GM21390 (cell line): ENCODE results near the gene SLC6A13.
"Not testable (repeated sequence)": the region's sequence is repeated elsewhere in the genome, so short reads cannot be mapped to it uniquely, and the experiment has no call there.

ENCODE experiments used
- ATAC-seq: cut with Tn5 transposase; IDR thresholded peaks from one replicate; pipeline ENCODE4 v1.9.1; 2021; ENCODE audit not compliant: unreplicated experiment

SLC6A13 gene

DNA sequence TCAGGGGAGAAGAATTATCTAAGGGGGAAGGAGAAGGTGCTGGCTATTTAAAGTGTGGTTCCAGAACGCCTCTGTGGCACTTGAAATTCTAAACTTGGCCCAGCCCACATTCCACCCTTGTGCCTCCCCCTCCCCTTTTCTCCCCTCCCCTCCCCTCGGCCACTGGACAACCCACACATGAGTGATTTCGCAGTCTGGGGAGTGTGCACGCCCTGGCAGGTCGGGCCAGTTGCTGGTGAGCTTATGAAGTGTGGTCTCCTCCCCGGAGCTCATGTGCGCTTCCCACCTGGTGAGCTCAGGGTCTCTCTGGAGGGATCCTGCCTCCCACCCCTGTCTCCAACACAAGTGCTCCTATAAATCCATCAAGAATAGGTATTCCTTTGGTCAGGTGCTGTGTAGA lies at the start of gene SLC6A13:
SLC6A13 (minus strand) TSS at position 20 of the 400 bp plus-strand sequence. CDS start 2,784 bp downstream, outside the sequence.
- ATAC-seq = no peak

DNA sequence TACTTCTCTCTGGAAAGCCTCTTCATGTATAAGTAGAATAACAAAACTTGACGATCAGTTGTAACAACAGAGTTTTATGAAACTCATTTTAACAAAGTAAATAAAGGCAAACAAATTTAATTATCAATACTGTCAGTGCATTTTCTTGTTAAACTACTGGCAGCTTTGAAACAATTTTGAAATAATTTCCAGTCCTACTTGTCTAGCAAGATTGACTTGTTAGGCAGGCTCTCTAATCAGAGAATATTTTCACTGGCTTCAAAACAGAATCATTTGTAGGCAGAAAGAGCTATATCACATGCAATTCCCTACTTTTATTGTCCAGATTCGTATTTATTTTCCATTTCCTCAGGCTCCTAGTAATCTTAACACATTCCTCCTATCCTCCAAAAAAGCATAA lies 45.9 kb upstream of the SLC6A13 start:
- no peak for ATAC-seq

DNA sequence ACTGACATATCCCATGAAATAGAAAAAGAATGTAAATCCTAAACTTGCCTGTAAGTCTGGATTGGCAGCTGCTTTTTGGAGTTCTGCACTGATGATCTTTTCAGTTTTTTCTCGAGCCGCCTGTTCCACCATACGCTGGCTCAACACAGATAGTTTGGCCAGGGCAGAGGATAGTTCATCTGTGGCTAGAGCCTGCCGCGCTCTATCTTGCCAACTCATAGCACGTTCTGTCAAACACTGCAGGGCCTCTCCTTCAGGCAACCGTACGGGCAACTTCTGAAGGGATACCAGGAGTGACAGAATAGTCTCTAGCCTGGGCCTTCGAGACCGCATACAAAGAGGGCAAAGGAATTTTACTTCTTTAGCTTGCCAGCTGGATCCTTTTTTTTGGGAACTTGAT lies 44.8 kb upstream of the SLC6A13 start:
- ATAC-seq = no peak

DNA sequence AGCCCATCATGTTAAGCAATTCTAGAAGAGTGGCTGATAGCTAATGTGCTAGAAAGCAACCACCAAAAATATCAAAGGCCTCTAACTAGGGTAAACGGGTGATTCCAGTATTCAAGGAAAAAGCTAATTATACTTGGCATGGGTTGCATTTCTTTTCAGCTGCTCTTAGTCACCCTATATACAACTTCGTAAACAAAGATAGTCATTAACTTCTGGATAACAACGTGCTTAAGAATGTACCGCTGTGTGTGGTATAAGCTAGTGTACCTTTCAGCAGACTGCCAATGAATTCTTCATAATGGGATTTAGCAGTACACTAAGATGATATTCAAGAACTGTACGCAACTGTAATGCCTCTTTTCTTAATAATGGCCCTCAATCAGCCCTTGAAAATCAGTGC lies 42.2 kb upstream of the SLC6A13 start:
- ATAC-seq = no peak

DNA sequence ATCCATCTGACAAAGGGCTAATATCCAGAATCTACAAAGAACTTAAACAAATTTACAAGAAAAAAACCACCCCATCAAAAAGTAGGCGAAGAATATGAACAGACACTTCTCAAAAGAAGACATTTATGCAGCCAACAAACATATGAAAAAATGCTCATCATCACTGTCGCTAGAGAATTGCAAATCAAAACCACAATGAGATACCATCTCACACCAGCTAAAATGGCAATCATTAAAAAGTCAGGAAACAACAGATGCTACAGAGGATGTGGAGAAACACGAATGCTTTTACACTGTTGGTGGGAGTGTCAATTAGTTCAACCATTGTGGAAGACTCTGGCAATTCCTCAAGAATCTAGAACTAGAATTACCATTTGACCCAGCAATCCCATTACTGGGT lies 40.1 kb upstream of the SLC6A13 start:
- ATAC-seq = not testable (repeated sequence)

DNA sequence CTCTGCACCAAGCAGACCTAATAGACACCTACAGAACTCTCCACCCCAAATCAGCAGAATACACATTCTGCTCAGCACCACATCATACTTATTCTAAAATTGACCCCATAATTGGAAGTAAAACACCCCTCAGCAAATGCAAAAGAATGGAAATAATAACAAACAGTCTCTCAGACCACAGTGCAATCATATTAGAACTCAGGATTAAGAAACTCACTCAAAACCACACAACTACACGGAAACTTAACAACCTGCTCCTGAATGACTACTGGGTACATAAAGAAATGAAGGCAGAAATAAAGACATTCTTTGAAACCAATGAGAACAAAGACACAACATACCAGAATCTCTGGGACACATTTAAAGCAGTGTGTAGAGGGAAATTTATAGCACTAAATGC lies 37.5 kb upstream of the SLC6A13 start:
- not testable (repeated sequence) for ATAC-seq

DNA sequence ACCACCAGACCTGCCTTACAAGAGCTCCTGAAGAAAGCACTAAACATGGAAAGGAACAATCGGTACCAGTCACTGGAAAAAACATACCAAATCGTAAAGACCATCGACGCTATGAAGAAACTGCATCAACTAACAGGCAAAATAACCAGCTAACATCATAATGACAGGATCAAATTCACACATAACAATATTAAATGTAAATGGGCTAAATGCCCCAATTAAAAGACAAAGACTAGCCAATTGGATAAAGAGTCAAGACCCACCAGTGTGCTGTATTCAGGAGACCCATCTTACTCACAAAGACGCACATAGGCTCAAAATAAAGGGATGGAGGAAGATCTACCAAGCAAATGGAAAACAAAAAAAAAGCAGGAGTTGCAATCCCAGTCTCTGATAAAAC lies 36.9 kb upstream of the SLC6A13 start:
- not testable (repeated sequence) for ATAC-seq

DNA sequence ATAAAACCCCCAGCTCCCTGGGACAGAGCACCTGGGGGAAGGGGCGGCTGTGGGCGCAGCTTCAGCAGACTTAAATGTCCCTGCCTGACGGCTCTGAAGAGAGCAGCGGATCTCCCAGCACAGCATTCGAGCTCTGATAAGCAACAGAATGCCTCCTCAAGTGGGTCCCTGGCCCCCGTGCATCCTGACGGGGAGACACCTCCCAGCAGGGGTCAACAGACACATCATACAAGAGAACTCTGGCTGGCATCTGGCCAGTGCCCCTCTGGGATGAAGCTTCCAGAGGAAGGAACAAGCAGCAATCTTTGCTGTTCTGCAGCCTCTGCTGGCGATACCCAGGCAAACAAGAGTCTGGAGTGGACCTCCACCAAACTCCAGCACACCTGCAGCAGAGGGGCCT lies 35.4 kb upstream of the SLC6A13 start:
- ATAC-seq = not testable (repeated sequence)

DNA sequence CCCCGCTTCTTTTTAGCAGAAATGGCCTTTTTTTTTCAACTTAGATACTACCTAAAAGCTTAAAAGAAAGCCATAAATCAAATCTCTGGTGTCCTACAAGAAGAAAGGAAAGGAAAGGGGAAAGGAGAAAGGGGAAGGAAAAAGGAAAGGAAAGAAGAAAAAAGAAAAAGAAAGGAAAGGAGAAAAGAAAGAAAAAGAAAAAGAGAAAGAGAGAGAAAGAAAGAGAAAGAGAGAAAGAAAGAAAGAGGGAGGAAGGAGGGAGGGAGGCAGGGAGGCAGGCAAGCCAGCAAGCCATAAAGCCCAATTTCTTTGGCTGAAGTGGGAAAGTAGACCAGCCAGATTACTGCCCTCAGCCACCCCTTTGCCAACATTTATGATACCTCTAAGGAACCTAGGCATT lies 32.5 kb upstream of the SLC6A13 start:
- no peak for ATAC-seq

DNA sequence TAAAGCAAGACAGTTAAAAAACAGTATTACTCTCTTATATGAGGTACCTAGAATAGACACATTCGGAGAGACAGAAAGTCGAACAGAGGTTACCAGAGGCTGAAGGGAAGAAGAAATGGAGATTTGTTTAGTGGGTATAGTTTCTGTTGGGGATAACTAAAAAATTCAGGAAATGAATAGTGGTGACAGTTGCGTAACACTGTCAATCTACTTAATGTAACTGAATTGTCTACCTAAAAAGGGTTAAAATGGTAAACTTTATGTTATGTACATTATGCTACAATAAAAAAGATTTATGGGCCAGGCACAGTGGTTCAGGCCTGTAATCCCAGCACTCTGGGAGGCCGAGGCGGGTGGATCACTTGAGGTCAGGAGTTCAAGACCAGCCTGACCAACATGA lies 30.6 kb upstream of the SLC6A13 start:
- ATAC-seq = no peak

DNA sequence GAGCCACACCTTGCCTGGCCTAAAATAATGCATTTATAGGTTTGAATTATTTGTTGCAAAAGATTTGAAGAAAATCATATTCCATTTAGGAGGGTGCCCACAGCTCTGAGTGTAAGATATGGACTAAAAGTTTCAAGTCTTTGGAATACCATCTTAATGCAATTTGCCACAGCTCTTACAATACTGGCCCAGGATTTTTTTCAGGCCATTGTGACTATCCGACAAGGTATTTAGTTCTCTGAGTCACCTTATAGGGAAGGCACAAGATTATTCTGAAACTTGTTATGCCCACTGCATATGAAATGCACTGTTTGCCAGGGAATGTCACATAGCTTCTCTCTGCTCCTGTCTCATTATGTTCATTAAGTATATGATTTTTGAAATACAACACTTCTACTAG lies 29.6 kb upstream of the SLC6A13 start:
- ATAC-seq = no peak

DNA sequence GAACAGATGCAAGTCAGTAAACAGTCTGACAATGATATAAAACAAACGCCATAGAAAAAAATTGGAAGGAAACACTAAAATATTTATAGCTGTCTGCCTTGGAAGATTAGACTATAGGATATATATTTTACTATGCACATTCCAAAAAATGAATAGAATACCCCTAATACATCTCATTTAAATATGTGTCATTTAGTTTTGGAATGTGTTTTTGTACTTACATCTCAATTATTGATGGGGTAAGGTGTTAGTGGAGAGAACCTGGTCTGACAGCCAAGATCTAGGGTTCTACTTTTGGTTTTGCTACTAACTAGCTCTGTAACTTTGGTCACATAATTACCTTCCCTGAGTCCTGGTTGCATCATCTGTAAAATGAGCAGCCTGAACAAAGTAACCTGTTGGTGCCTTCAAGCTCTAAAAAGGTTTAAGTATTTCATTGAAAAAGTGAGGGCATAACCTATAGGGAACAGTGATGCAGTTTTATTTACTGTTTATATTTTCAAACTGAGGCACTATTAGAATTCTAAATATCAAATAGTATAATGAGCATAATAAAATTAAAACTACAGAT lies 28.6 kb upstream of the SLC6A13 start:
- ATAC-seq = no peak

DNA sequence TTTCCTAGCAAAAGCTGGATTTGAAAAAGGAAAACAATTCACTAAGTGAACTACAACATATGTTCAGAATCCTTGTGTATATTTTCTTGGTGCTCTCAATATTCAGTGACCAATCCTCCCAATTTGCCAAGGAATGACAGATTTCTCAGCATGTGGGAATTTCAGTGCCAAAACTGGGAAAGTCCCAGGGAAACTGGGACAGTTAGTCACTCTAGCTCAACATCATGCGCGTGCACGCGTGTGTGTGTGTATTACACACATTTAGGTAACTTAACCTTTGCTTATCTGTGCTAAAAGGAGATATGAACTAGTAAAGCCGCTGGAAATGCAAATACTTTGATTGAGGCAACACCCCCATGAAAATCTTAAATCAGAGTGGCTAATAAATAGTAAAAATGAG lies 26.1 kb upstream of the SLC6A13 start:
- ATAC-seq = no peak

DNA sequence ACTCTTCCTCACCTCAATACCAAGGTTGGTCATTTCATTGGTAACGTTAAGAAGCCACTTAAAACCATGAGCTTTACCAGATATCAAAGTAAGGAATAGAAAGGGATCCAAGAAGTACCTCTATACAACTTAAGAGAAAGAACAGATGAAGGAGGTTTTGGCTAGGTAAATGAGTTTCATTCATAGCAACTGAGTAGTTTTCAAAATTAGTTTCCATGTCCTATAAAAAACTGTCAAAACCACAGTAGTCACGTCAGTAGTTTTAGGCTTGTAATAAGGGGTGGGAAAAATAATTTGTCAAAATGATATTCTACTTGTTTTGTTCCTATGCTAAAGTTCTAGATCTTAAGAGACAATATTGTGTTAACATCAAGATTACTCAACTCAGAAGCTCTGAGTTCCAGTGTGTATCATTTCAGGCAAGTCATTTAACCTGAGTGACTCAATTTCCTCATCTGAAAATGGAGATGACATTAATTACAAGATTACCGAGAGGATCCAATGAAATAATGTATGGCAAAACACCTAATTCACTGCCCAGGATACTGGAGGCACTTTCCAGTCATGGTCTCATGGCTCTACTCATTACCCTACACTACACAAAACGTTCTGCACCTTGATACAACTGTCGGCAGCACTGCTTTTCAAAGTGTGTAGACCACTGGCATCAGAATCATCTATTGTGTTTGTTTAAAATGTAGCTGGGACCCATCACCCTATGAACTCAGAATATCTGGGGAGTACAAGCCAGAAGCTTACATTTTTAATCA lies 24.1 kb upstream of the SLC6A13 start:
- ATAC-seq = no peak

DNA sequence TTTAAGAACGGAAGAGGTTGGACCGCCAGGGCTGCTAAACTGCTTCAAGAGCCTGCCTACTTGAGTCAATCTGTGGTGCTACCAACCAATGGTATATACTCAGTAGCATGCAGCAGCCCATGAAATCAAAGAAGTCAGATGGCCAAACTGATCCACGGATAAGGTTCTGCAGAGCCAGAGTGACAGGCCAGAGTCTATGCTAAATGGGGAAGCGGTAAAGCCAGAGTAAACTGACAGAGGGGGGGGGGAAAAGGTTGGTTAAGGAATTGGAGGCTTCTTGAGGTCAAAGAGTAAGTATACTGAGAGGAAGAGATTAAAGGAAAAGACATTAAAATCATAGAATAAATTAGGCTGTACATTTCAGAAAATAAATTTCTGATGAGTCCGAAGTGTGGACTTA lies 15.4 kb upstream of the SLC6A13 start:
- no peak for ATAC-seq

DNA sequence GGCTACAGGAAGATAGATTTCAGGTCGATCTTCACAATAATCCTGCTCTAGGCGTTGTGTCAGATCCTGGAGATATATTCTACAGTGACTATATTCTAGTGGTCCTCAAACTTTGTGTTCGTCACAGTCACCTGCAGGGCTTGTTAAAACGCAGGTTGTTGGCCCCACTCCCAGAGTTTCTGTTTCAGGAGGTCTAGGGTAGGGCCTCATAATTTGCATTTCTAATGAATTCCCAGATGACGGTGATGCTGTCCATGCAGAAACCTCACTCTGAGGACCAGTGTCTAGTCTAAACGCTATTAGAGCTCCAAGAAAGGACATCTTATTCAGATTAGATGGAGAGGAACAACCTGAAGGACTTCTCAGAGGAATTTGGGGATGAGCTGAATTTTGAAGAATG lies 13.2 kb upstream of the SLC6A13 start:
- ATAC-seq = no peak

DNA sequence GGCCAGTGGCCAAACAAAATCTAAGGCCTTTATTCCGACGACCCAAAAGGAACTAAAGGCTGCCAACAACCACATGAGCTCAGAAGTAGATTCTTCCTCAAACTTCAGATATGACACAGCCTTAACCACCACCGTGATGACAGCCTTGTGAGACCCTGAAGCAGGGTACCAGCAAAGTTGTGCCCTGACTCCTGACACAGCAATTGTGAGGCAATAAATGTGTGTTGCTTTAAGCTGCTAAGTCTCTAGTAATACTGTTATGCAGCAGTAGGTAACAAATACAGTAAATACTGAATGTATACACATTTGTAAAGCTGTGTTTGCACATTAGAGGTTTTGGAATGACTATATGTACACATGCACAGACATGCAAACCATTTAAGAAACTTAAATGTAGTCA lies 10.7 kb upstream of the SLC6A13 start:
- no peak for ATAC-seq

DNA sequence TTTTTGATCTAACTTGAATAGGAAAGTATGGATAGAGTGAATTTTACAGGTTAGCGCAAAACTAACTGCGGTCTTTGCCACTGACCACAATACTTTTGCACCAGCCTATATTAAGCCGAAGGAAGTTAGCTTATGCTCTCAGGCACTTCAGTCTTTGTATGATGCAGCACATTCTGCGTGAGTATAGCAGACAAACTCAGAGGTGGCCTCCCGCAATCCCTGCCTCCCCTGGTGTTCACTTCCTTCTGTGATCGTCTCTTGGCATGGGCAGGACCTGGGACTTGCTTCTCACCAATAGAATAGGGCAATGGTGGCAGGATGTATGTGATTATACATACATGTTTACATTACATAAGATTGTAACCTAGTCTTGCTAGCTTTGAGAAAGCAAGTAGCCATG lies 10.3 kb upstream of the SLC6A13 start:
- ATAC-seq = no peak

DNA sequence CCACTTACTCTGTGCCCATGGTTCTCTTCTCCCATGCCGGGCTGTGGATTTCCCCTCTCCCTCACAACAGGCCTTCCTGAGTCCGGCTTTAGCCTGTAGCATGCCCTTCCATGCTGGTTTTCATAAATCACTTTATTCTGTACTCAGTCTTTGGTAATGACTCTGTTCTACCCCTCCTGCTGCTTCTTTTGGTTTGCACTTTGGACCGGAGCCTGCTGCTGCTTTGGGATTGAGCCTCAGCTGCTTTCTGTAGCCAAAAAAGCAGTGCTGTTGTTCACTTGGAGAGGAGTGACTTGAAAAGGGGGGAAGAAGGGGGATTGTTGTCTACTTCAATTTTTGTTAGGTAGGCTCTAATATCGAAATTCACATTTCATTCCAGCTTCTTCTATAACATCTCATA lies 8.5 kb upstream of the SLC6A13 start:
- ATAC-seq = no peak

DNA sequence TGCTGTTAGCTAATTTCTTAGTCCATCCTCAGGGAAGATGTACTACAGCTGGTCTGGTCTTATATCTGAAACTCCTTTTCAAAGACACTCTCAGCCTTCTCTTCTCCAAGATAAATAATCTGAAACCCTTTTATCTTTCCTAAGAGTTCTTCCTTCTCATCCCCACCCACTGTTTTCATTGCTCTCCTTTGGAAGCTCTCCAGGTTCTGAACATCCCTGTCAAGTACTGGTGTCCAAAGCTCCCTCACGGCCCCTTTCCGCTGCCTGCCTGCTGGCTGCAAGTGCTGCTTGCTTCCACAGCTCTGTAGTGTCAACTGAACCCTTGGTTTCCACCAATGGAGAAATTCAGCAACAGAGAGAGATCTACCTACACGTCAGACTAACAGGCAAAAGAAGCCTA lies 6.6 kb upstream of the SLC6A13 start:
- no peak for ATAC-seq

DNA sequence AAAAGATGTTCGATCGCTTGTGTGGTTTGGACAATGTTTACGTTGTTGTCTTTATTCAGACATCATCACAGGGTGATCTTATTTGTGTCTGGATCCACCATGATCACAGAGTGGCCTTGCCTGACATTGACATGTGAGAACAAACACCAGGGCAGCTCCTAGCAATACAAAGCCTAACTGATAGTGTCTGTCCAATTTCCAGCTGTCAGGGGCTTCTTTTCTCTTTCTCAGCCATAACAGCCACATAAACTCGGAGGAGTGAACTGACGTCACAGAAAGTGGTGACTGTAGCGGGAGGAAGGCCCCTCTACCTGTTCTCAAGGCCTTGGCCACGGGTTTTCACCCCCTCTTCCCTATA lies 5.8 kb upstream of the SLC6A13 start:
- ATAC-seq = no peak

DNA sequence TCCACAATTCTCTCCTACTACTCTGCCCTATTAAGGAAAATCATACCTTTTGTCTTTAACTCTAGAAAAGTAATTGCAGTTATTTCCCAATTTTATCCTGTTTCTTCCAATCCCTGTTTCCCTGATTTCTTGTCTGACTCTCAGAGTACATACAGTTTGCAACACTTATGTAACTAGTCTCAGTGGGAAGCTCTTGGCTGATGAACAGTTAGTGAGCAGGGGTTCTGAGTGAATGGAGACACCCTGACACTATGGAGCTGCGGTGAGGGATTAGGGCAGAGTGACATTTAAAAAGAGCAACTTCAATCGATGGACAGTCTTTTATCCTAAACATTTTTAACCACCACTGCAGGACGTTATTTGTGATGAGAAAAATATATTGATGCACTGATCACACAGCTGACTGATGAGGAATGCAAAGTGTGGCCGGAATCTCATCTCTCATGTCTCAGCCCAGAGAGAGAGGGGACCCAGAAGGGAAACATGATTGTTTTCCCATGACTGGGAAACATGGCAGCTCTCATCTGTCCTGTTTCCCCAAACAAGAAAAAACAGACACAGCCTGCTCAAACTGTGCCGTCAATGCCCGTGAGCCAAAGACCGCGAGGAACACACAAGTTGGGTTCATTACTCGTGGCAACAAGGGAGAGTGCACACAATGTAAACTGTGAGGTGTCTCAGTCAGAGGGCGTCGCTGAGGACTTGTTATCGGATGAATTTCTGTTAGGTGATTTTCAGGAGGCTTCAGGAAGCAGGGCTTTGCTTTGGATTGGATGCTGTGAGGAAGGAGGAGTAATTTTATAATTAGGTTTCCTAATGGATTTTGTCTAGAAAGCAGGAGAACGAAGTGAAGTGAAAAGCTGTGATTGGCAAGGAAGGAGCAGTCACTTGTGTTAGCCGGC lies 5.2 kb upstream of the SLC6A13 start:
- no peak for ATAC-seq
